ENCODE data around the gene FAM120AOS. TPM values are rescaled to one million over a fixed set of nuclear protein-coding genes. Genes with fewer than 3 reads are reported as not detected.

The FAM120AOS gene
- total RNA-seq, 2 experiments from 2014 or later, result 46.1 to 46.5 TPM

DNA sequence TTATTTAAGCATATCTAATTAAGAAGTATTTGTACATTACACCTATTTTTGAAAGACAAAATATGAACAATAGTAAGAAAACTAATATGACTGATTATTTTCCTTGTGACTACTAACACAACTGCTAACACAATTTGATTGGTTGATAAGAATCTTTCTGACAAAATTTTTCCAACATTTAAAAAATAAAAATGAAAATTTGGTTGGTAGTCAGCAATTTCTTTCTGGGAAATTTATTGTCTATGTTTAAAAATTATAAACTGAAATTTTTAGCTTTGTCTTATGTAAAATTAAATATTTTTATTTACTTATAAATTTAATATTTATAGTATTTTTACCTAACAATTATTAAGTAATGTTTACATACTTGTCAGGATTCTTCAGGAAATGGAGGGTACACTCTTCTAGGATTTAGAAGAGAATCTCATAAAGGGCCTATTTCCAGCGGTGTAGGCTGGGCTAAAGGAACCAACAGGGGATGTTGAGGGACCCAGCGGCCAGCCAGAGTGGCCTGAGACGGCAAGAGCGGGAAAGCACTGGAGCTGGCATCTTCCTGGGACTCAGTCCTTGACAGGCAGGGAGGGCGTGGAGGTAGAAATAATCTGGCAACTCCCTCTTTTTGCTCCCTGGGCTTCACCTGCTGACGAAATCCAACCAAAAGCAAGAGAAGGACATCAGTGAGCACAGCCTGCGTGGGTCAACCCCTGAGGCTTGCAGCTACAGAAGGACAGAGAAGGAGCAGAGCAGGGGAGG, 16.6 kb downstream of the FAM120AOS start:
- H3K9me3 Mint-ChIP-seq, result no peaks in the 10 kb centered on the region
- peak overlapping the region; percentile 56 for H3K27ac Mint-ChIP-seq
- no peak overlapping the region for H3K4me3 Mint-ChIP-seq
- peaks cover 1% of the 10 kb centered on the region for H3K36me3 Mint-ChIP-seq
- peaks cover under 1% of the 10 kb centered on the region for H3K4me1 Mint-ChIP-seq
- DNase-seq, result no peak
- H3K27me3 Mint-ChIP-seq, result no peaks in the 10 kb centered on the region

DNA sequence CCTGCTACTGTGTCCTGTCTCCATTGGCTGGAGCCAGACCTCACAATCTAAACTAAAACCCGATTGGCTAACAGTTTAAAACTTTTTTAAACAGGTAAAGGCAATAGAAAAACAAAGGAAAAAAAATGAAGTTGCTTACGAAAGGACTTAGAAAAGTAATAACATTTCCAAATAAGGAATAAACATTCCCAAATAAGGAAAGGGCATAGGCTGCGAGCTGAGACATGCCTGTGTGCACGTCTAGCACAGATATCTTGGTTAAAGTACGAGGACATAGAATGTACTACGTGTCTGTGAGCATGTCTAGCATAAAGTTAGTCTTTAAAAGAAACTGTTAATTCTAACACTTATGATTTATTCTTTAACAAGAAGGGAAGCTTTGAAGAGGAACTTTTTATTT, 17.2 kb downstream of the FAM120AOS start:
- H3K9me3 Mint-ChIP-seq, result no peaks in the 10 kb centered on the region
- no peaks in the 10 kb centered on the region for H3K27me3 Mint-ChIP-seq
- no peak for DNase-seq
- no peak overlapping the region for H3K27ac Mint-ChIP-seq
- H3K4me3 Mint-ChIP-seq, result no peak overlapping the region
- peaks cover 2% of the 10 kb centered on the region for H3K4me1 Mint-ChIP-seq
- H3K36me3 Mint-ChIP-seq, result peaks cover 1% of the 10 kb centered on the region

DNA sequence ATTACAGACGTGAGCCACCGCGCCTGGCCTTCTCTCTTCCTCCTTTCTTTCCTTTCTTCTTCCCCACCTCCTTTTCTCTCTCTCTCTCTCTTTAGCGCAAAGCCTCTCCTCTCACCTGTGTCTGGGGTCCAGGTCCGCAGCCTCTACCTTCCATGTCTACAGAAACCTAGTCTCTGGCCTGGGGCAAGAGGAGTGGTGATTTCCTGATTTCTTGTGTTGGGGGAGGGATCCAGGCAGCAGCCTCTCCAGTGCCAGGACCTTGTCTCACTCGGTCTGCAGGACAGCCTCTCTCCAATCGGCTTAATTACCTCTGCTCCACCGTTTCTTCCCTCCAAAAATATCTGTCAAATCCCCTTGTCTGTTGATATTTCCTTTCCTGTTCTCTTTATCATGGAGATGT, 18.0 kb downstream of the FAM120AOS start:
- Mint-ChIP-seq H3K4me1 (peaks cover 2% of the 10 kb centered on the region), H3K27ac (no peak overlapping the region), H3K27me3 (no peaks in the 10 kb centered on the region), H3K4me3 (no peak overlapping the region), H3K36me3 (peaks cover 1% of the 10 kb centered on the region), H3K9me3 (no peaks in the 10 kb centered on the region)
- DNase-seq, result no peak

DNA sequence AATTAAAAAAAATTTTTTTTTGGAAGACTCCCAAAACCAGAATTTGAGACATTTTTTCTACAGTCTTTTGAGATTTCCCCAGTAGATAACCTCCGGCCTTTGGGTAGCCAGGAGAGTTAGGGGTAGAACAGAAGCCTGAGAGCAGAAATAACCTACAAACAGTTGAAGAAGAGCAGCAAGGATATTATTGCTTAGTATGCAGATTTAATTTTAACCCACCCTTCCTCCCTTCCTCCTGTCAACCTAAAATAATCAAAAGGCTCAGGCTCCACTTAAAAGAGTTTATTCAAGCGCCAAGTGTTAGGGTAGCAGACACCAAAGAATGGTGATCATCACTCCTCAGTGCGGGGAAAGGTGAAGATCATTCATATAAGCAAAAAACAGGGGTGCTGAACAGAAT, 19.3 kb downstream of the FAM120AOS start:
- no peaks in the 10 kb centered on the region for H3K9me3 Mint-ChIP-seq
- no peak for DNase-seq
- no peak overlapping the region for H3K4me3 Mint-ChIP-seq
- peaks cover 2% of the 10 kb centered on the region for H3K4me1 Mint-ChIP-seq
- no peak overlapping the region for H3K27ac Mint-ChIP-seq
- no peaks in the 10 kb centered on the region for H3K27me3 Mint-ChIP-seq
- H3K36me3 Mint-ChIP-seq, result peaks cover 1% of the 10 kb centered on the region

DNA sequence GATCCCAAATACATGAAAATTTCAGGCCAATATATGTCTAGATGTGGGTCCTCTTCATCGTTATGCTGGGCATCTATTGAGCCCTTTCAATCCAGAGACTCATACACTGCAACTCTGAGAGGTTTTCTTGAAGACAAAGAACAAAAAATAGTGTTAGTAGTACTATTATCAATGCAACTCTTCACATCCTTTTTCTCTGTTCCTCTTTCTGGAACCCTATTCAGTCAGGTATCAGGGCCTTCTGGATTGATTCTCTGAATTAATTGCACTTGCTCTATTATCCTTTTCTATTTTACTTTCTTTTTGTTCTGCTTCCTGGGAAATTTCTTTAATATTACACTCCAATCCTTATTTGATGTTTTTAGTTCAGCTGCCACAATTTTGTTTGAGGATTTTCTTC, 20.4 kb downstream of the FAM120AOS start:
- no peak overlapping the region for H3K4me3 Mint-ChIP-seq
- no peak overlapping the region for H3K27ac Mint-ChIP-seq
- peaks cover under 1% of the 10 kb centered on the region for H3K36me3 Mint-ChIP-seq
- H3K27me3 Mint-ChIP-seq, result no peaks in the 10 kb centered on the region
- DNase-seq, result no peak
- H3K9me3 Mint-ChIP-seq, result no peaks in the 10 kb centered on the region
- H3K4me1 Mint-ChIP-seq, result peaks cover 2% of the 10 kb centered on the region

DNA sequence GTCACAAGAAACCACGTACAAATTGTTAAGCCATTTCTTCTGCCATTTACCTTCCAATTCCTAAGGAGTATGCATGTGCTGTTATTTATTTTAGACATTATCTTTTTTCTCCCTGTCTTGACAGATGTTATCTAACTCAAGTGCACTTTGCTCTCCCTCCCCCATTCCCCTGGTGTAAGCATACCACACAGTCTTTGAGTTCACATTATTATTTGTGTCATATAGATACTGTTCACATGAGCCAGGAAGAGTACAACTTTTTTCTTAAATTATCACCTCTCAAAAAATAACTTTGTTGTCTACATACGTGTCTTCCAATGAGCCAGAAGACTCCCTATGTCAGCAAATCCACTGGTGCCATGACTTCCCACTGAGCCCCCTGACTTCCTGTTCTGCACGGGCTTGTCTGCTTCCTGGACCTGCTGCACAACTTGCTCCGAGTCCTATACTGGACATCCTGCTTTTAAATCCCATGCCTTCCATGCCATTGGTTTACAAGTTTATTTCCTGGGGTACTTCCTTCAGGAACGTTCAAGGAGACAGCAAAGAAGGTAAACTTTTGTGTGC, 21.8 kb downstream of the FAM120AOS start:
- Mint-ChIP-seq H3K27ac (no peak overlapping the region), H3K36me3 (peaks cover 1% of the 10 kb centered on the region), H3K9me3 (no peaks in the 10 kb centered on the region), H3K4me3 (no peak overlapping the region), H3K27me3 (no peaks in the 10 kb centered on the region), H3K4me1 (peaks cover 2% of the 10 kb centered on the region)
- no peak for DNase-seq

DNA sequence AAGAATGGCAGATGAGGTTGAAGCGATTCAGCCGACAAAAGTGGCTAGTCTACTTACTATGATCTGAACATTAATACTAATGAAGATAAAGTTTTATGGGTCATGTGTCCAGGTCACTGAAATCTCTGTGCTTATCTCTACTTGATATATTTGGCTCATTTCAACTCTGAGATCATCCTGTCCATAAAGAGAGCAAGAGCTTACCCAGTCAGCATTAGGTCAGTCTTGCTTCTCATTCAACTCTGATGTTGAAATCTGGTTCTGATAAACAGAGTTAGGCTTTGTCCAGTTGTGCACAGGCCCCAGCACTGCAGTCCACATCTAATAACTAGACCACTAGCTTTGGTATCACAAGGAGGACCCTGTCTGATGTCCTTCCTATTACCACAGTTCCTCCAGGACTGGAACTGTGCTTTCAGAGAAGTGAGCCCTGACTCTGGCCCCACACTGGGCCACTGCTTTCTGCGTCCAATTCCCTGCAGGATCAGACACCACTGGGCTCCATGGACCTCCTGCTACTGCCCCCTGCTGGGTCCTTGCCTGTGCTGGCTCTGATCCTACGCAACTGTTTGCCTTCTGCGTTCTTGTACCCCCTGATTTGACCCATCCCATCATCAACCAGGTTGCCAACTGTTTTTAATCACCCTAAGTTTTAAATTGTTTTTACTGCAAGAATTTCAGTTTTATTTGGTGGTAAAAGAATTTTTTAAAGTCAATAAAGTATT, 25.6 kb downstream of the FAM120AOS start:
- no peak for DNase-seq

DNA sequence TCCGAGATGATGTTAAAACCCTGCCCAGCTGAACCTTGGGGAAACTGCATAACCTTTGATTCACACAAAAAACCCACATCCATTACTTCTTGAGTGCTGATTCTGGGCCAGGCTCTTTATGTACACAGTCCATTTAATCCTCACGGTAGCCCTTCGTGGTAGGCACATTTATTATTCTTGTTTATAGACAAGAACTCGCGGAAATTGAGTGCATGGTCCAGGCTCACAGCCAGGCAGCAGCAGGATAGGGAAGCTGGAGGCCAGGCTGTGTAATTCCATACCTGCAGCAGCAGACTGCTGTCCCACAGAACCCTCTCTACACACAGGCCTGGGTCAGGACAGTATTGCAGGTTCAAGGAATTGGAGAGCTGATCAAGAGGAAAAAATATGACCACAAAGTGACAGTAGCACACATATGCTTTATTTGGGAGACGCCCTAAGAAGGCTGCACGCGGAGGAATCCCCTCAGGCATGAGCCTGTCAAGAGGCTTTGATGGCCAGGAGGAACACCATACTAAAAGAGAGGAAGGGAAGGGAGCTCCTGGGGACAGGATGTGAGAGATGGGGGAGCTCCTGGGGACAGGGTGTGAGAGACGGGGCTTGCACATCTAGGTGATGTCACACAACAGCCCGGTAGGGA, 30.3 kb downstream of the FAM120AOS start:
- no peak for DNase-seq
- H3K27me3 Mint-ChIP-seq, result no peaks in the 10 kb centered on the region
- no peaks in the 10 kb centered on the region for H3K4me1 Mint-ChIP-seq
- H3K4me3 Mint-ChIP-seq, result no peak overlapping the region
- peaks cover 8% of the 10 kb centered on the region for H3K9me3 Mint-ChIP-seq
- peaks cover 4% of the 10 kb centered on the region for H3K36me3 Mint-ChIP-seq
- H3K27ac Mint-ChIP-seq, result no peak overlapping the region

More for the DNA sequence above, 25.6 kb downstream of the FAM120AOS start:
- peaks cover 2% of the 10 kb centered on the region for H3K36me3 Mint-ChIP-seq
- H3K27me3 Mint-ChIP-seq, result no peaks in the 10 kb centered on the region
- H3K4me3 Mint-ChIP-seq, result no peak overlapping the region
- peaks cover 2% of the 10 kb centered on the region for H3K4me1 Mint-ChIP-seq
- H3K27ac Mint-ChIP-seq, result no peak overlapping the region
- no peaks in the 10 kb centered on the region for H3K9me3 Mint-ChIP-seq

DNA sequence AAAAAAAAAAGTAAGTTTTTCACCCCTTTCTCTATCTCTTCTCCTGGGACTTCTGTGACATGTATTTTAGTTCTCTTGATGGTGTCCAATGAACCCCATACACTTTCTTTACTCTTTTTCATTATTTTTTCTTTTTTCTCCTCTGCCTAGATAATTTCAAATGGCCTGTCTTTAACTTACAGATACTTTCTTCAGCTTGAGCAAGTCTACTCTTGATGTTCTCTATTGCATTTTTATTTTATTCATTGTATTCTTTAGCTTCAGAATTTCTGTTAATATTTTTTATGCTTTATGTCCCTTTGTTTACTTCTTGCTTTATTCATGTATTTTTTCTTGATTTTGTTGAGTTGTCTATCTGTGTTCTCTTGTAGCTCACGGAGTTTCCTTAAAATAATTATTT, 34.4 kb downstream of the FAM120AOS start:
- H3K36me3 Mint-ChIP-seq, result peaks cover 2% of the 10 kb centered on the region

DNA sequence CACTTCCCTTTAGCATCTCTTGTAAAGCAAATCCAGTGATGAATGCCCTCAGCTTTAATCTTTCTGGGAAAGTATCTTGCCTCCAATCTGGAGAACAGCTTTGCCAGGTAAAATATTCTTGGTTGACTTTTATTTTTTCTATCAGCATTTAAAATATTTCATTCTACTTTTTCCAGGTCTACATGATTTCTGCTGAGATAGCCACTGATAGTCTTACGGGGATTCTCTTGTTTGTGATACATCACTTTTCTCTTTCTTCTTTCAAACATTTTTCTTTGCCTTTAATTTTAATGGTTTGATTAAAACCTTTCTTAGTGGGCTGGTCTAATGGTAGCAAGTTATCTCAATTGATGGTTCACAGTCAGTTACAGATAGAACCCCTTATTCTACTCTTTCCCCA, 35.8 kb downstream of the FAM120AOS start:
- Mint-ChIP-seq H3K27ac (no peak overlapping the region), H3K4me1 (peaks cover 9% of the 10 kb centered on the region), H3K27me3 (peaks cover 6% of the 10 kb centered on the region), H3K4me3 (no peak overlapping the region), H3K9me3 (peaks cover 9% of the 10 kb centered on the region), H3K36me3 (peaks cover 2% of the 10 kb centered on the region)
- no peak for DNase-seq

More for the DNA sequence above, 34.4 kb downstream of the FAM120AOS start:
- H3K9me3 Mint-ChIP-seq, result peaks cover 8% of the 10 kb centered on the region
- no peak overlapping the region for H3K27ac Mint-ChIP-seq
- H3K27me3 Mint-ChIP-seq, result no peaks in the 10 kb centered on the region
- no peak overlapping the region for H3K4me3 Mint-ChIP-seq
- peaks cover 9% of the 10 kb centered on the region for H3K4me1 Mint-ChIP-seq
- DNase-seq, result no peak

DNA sequence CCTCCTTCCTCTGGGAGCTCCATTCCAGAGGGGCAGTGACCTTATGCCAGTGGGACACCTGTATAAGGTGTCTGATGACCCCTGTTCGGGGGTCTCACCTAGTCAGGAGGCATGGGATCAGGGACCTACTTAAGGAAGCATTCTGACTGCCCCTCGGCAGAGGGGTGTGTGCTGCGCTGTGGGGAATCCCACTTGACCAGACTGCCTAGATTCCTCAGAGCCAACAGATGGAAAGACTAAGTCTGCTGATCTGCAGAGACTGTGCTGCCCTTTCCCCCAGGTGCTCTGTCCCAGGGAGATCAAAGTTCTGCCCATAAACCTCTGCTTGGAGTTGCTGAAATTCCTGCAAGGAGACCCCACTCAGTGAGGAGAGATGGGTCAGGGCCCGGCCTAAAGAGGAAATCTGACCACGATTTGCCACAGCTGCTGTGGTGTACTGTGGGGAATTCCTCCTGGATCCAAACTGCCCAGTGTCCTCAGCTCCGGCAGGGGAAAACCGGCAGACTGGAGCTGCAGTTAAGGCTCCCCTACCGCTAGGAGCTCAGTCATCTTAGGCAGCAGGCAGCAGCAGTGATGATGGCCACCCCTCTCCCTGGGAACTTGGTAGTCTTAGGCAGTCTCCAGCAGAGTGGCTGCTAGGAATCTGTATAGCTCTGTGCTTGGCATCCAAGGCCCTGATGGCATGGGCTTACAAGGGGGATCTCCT, 36.7 kb downstream of the FAM120AOS start:
- peaks cover 6% of the 10 kb centered on the region for H3K27me3 Mint-ChIP-seq
- no peak for DNase-seq
- peaks cover 9% of the 10 kb centered on the region for H3K9me3 Mint-ChIP-seq
- peaks cover 9% of the 10 kb centered on the region for H3K4me1 Mint-ChIP-seq
- H3K27ac Mint-ChIP-seq, result no peak overlapping the region
- H3K4me3 Mint-ChIP-seq, result no peak overlapping the region
- H3K36me3 Mint-ChIP-seq, result peaks cover 2% of the 10 kb centered on the region

DNA sequence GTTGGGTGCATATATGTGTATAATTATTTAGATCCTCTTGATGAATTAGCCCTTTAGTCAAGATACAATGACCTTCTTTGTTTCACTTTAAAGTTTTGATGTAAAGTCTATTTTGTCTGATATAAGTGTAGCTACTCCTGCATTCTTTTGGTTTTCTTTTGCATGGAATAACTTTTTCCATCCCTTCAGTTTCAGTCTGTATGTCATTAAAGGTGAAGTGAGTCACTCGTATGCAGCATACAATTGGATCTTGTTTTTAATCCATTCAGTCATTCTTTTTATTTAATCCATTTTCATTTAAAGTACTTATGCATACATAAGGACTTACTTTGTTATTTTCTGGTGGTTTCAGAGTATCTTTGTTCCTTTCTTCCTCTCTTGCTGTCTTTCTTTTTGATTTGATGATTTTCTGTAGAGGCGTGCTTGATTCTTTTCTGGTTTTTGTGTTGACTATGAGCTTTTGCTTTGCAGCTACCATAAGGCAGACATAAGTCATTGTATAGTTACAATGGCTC, 38.1 kb downstream of the FAM120AOS start:
- no peak overlapping the region for H3K4me3 Mint-ChIP-seq
- H3K27me3 Mint-ChIP-seq, result peaks cover 12% of the 10 kb centered on the region
- no peak for DNase-seq
- H3K27ac Mint-ChIP-seq, result no peak overlapping the region
- peaks cover 8% of the 10 kb centered on the region for H3K9me3 Mint-ChIP-seq
- peaks cover 9% of the 10 kb centered on the region for H3K4me1 Mint-ChIP-seq
- peaks cover 2% of the 10 kb centered on the region for H3K36me3 Mint-ChIP-seq

DNA sequence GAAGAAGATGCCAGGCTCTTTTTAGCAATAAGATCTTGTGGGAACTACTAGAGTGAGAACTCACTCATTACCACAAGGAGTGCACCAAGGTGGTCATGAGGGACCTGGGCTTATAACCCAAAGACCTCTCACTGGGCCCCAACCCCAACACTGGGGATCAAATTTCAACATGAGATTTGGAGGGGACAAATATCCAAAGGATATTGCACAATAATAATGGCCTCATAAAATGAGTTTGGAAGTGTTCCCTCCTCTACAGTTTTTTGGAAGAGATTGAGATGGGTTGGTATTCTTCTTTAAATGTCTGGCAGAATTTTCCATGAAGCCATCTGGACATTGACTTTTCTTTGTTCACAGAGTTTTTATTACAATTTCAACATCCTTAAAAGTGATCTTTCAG, 39.9 kb downstream of the FAM120AOS start:
- Mint-ChIP-seq H3K4me3 (no peak overlapping the region), H3K27ac (no peak overlapping the region), H3K4me1 (peaks cover 9% of the 10 kb centered on the region), H3K36me3 (no peaks in the 10 kb centered on the region), H3K27me3 (peaks cover 20% of the 10 kb centered on the region), H3K9me3 (peaks cover 2% of the 10 kb centered on the region)
- DNase-seq, result no peak

DNA sequence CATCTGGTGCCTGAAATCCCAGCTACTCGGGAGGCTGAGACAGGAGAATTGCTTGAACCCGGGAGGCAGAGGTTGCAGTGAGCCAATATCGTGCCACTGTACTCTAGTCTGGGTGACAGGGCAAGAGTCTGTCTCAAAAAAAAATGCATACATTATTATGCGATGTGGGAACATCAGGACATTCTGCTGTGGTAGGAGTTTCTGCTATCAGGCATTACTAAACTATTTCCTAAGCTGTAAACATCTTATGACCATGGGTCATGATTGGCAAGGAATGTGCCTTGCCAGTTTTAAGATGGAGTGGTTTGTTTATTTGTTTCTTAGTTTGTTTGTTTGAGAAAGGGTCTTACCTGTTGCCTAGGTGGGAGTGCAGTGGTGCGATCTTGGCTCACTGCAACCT, 47.0 kb downstream of the FAM120AOS start:
- Mint-ChIP-seq H3K9me3 (no peaks in the 10 kb centered on the region), H3K36me3 (no peaks in the 10 kb centered on the region), H3K4me3 (no peak overlapping the region), H3K4me1 (no peaks in the 10 kb centered on the region), H3K27ac (no peak overlapping the region), H3K27me3 (peaks cover 18% of the 10 kb centered on the region)
- no peak for DNase-seq
